CD4-positive, alpha-beta T cell treated with Interleukin-4 for 1 hour (primary cell): ENCODE results near the gene DGKE.

Experiments used
- DNase-seq, 2 donors: peaks; one replicate each; pipeline ENCODE4 v3.0.0-alpha.2; 2020 to 2022

DGKE gene

DNA sequence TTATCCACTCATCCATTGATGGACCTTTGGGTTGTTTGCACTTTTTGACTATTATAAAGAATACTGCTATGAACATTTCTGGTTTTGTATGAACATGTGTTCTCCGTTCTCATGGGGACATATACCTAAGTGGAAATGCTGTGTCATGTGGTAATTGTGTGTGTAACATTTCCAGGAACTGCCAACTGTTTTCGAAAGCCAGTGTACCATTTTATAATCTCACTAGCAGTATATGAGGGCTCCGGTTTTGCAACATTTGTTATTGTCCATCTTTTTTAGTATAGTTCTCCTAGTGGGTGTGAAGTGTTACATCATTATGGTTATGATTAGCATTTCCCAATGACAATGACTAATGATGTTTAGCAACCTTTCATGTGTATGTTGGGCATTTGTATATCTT is 85.0 kb downstream of the DGKE start:
- DNase-seq, result peak; percentile 19 to 43
